HepG2 (cell line): ENCODE data around the gene CYSLTR2. TPM values are rescaled to one million over a fixed set of nuclear protein-coding genes. Genes with fewer than 3 reads are reported as not detected.

Experiments
- ATF7 ChIP-seq, 2 experiments: fragments of 450-650 bp in 1 of 2; sonication (generic) in 1 of 2; formaldehyde crosslinking in 1 of 2; IDR thresholded peaks; 2 replicates each; pipeline versions ENCODE4 v1.4.0 to v1.6.1; 2016 to 2020; ENCODE audit warnings: antibody characterized with exemption in 1 of 2, mild to moderate bottlenecking in 1 of 2, missing genetic modification reagents in 1 of 2
- BORCS8-MEF2B ChIP-seq: sonication (generic); formaldehyde crosslinking; IDR thresholded peaks from 2 replicates; pipeline ENCODE4 v1.8.0; 2022; ENCODE audit warnings: mild to moderate bottlenecking, missing genetic modification reagents
- CBFB ChIP-seq: sonication (generic); formaldehyde crosslinking; IDR thresholded peaks from 2 replicates; pipeline ENCODE4 v1.4.0; 2020; ENCODE audit warnings: missing genetic modification reagents
- ERF ChIP-seq: IDR thresholded peaks from 2 replicates; pipeline ENCODE4 v1.6.1; 2018; ENCODE audit warnings: missing biosample characterization, missing genetic modification reagents
- FOXA3 ChIP-seq: IDR thresholded peaks from 2 replicates; pipeline ENCODE4 v1.6.1; 2016; ENCODE audit warnings: missing genetic modification reagents, missing compliant biosample characterization
- GATAD1 ChIP-seq: IDR thresholded peaks from 2 replicates; pipeline ENCODE4 v1.6.1; 2016; ENCODE audit warnings: missing genetic modification reagents, missing compliant biosample characterization
- MLLT10 ChIP-seq: sonication (generic); formaldehyde crosslinking; IDR thresholded peaks from 2 replicates; pipeline ENCODE4 v1.4.0; 2020; ENCODE audit warnings: missing genetic modification reagents
- NCOR1 ChIP-seq: fragments of 200-600 bp; sonication (generic); IDR thresholded peaks from 2 replicates; pipeline ENCODE4 v1.7.0; 2017; ENCODE audit warnings: antibody characterized with exemption, low read length, borderline replicate concordance
- NFKBIZ ChIP-seq: IDR thresholded peaks from 2 replicates; pipeline ENCODE4 v1.6.1; 2018; ENCODE audit warnings: missing genetic modification reagents, missing compliant biosample characterization
- POGZ ChIP-seq: sonication (generic); formaldehyde crosslinking; IDR thresholded peaks from 2 replicates; pipeline ENCODE4 v1.4.0; 2020; ENCODE audit warnings: mild to moderate bottlenecking, missing genetic modification reagents
- PTBP1 ChIP-seq: fragments of 200-400 bp; formaldehyde crosslinking; IDR thresholded peaks from 2 replicates; pipeline ENCODE4 v1.6.1; 2018; ENCODE audit warnings: low read length, low read depth; ENCODE audit not compliant: poor library complexity, severe bottlenecking
- RFX3 ChIP-seq: IDR thresholded peaks from 2 replicates; pipeline ENCODE4 v1.6.1; 2016; ENCODE audit warnings: missing biosample characterization, missing genetic modification reagents
- SALL2 ChIP-seq: sonication (generic); formaldehyde crosslinking; IDR thresholded peaks from 2 replicates; pipeline ENCODE4 v1.8.1; 2023; ENCODE audit warnings: mild to moderate bottlenecking, missing genetic modification reagents, inconsistent platforms
- TEAD2 ChIP-seq: sonication (generic); formaldehyde crosslinking; IDR thresholded peaks from 2 replicates; pipeline ENCODE4 v1.9.0; 2021; ENCODE audit warnings: missing genetic modification reagents
- ZBTB42 ChIP-seq: sonication (generic); formaldehyde crosslinking; IDR thresholded peaks from 2 replicates; pipeline ENCODE4 v1.5.0; 2020; ENCODE audit warnings: mild to moderate bottlenecking, missing genetic modification reagents
- ZFP90 ChIP-seq: sonication (generic); formaldehyde crosslinking; IDR thresholded peaks from 2 replicates; pipeline ENCODE4 v1.8.0; 2022; ENCODE audit warnings: missing genetic modification reagents, mild to moderate bottlenecking, inconsistent platforms, borderline replicate concordance
- ZNF607 ChIP-seq: sonication (generic); formaldehyde crosslinking; IDR thresholded peaks from 2 replicates; pipeline ENCODE4 v1.5.1; 2020; ENCODE audit warnings: missing genetic modification reagents, mild to moderate bottlenecking, borderline replicate concordance
- ZZZ3 ChIP-seq: sonication (generic); formaldehyde crosslinking; IDR thresholded peaks from 2 replicates; pipeline ENCODE4 v1.4.0; 2020; ENCODE audit warnings: missing genetic modification reagents, mild to moderate bottlenecking, borderline replicate concordance
- polyA plus RNA-seq, 8 experiments: library from polyadenylated mRNA; depleted of rRNA in 3 of 8; stranded (reverse) in 7 of 8; unstranded in 1 of 8; fragments of >200 nt; fragmentation: Illumina TruSeq in 4 of 8; extraction: Trizol in 4 of 8; gene quantifications; 2 replicates each; pipeline versions ENCODE4 v1.2.1 to v1.2.3, GENCODE V29; 2011 to 2016; ENCODE audit warnings: low read depth in 4 of 8, missing spikeins in 1 of 8, mixed read lengths in 1 of 8; ENCODE audit not compliant: insufficient read depth in 1 of 8
- total RNA-seq, 5 experiments: library from RNA; depleted of rRNA; stranded (reverse); fragments of >200 nt; fragmentation: Illumina TruSeq; extraction: Trizol; gene quantifications; 2 replicates each; pipeline ENCODE4 v1.2.3, GENCODE V29; 2016; ENCODE audit warnings: low read depth in 1 of 5
- TF ChIP-seq, protein P1 (sequence below): sonication (generic); formaldehyde crosslinking; IDR thresholded peaks from 2 replicates; pipeline ENCODE4 v1.4.0; 2020; ENCODE audit warnings: mild to moderate bottlenecking, missing genetic modification reagents
- TF ChIP-seq, protein P2 (sequence below): sonication (generic); formaldehyde crosslinking; conservative IDR thresholded peaks from 2 replicates; pipeline ENCODE4 v1.4.0; 2020; ENCODE audit warnings: missing genetic modification reagents
- TF ChIP-seq, protein P3 (sequence below): sonication (generic); formaldehyde crosslinking; IDR thresholded peaks from 2 replicates; pipeline ENCODE4 v1.5.0; 2020; ENCODE audit warnings: mild to moderate bottlenecking, missing genetic modification reagents
- TF ChIP-seq, protein P4 (sequence below): IDR thresholded peaks from 2 replicates; pipeline ENCODE4 v1.6.1; 2016; ENCODE audit warnings: low read depth
- TF ChIP-seq, protein P5 (sequence below): sonication (generic); formaldehyde crosslinking; IDR thresholded peaks from 2 replicates; pipeline ENCODE4 v1.4.0; 2020; ENCODE audit warnings: missing genetic modification reagents, mild to moderate bottlenecking, borderline replicate concordance

Gene CYSLTR2
- total and polyA plus RNA-seq, 2 of the 13 experiments (the other 11 are each of a cell fraction or from before 2014, with no cell fraction given), result not detected

DNA sequence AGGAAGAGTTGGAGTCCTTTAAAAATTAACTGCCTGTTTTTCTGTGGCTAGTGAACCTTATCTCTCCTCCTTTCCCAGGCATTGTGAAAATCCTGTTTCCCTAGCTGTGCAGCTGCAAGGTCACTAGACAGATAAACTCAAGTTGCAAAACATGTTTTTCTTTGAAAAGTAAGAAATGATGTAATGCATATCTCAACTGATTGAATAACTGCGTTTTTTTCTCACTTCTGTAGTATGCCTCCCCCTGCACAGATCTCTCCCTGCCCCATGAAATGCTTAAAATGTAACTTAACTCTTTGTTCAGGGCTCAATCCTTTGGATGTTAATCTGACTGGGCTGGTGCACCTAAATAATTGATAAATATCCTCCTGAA lies 27.7 kb upstream of the CYSLTR2 start (continued):
- TF ChIP-seq ZBTB42 (CRISPR knock-in tag) (no peak), MLLT10 (no peak), SALL2 (CRISPR knock-in tag) (no peak), ATF7 (IDR thresholded peaks at IDR 0.05) (peak; percentile 86), ATF7 (CRISPR knock-in tag; IDR thresholded peaks at IDR 0.05) (peak; percentile 92; the same call in 1 of the 2 replicates), NFKBIZ (CRISPR knock-in tag) (peak; percentile 74; the same call in 1 of the 2 replicates), ERF (CRISPR knock-in tag) (peak; percentile 47; the same call in 1 of the 2 replicates), POGZ (CRISPR knock-in tag) (peak; percentile 67), NCOR1 (peak; percentile 80), ZNF607 (CRISPR knock-in tag) (no peak), RFX3 (CRISPR knock-in tag) (no peak), GATAD1 (CRISPR knock-in tag) (0 out of 2 replicates have a peak, but pooled peaks have one; percentile 26), ZFP90 (CRISPR knock-in tag) (no peak), TEAD2 (no peak), CBFB (CRISPR knock-in tag) (no peak), ZZZ3 (no peak), PTBP1 (no peak), BORCS8-MEF2B (CRISPR knock-in tag) (no peak), FOXA3 (CRISPR knock-in tag) (peak; percentile 85)
- TF ChIP-seq, protein P1, sequence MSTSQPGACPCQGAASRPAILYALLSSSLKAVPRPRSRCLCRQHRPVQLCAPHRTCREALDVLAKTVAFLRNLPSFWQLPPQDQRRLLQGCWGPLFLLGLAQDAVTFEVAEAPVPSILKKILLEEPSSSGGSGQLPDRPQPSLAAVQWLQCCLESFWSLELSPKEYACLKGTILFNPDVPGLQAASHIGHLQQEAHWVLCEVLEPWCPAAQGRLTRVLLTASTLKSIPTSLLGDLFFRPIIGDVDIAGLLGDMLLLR, result no peak
- TF ChIP-seq, protein P2, sequence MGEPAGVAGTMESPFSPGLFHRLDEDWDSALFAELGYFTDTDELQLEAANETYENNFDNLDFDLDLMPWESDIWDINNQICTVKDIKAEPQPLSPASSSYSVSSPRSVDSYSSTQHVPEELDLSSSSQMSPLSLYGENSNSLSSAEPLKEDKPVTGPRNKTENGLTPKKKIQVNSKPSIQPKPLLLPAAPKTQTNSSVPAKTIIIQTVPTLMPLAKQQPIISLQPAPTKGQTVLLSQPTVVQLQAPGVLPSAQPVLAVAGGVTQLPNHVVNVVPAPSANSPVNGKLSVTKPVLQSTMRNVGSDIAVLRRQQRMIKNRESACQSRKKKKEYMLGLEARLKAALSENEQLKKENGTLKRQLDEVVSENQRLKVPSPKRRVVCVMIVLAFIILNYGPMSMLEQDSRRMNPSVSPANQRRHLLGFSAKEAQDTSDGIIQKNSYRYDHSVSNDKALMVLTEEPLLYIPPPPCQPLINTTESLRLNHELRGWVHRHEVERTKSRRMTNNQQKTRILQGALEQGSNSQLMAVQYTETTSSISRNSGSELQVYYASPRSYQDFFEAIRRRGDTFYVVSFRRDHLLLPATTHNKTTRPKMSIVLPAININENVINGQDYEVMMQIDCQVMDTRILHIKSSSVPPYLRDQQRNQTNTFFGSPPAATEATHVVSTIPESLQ, result no peak
- TF ChIP-seq, protein P3, sequence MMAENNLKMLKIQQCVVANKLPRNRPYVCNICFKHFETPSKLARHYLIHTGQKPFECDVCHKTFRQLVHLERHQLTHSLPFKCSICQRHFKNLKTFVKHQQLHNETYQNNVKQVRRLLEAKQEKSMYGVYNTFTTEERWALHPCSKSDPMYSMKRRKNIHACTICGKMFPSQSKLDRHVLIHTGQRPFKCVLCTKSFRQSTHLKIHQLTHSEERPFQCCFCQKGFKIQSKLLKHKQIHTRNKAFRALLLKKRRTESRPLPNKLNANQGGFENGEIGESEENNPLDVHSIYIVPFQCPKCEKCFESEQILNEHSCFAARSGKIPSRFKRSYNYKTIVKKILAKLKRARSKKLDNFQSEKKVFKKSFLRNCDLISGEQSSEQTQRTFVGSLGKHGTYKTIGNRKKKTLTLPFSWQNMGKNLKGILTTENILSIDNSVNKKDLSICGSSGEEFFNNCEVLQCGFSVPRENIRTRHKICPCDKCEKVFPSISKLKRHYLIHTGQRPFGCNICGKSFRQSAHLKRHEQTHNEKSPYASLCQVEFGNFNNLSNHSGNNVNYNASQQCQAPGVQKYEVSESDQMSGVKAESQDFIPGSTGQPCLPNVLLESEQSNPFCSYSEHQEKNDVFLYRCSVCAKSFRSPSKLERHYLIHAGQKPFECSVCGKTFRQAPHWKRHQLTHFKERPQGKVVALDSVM (CRISPR knock-in tag), result no peak
- TF ChIP-seq, protein P4, sequence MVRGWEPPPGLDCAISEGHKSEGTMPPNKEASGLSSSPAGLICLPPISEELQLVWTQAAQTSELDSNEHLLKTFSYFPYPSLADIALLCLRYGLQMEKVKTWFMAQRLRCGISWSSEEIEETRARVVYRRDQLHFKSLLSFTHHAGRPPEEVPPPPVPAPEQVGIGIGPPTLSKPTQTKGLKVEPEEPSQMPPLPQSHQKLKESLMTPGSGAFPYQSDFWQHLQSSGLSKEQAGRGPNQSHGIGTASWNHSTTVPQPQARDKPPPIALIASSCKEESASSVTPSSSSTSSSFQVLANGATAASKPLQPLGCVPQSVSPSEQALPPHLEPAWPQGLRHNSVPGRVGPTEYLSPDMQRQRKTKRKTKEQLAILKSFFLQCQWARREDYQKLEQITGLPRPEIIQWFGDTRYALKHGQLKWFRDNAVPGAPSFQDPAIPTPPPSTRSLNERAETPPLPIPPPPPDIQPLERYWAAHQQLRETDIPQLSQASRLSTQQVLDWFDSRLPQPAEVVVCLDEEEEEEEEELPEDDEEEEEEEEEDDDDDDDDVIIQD (CRISPR knock-in tag), result peak; percentile 81; the same call in 1 of the 2 replicates
- TF ChIP-seq, protein P5, sequence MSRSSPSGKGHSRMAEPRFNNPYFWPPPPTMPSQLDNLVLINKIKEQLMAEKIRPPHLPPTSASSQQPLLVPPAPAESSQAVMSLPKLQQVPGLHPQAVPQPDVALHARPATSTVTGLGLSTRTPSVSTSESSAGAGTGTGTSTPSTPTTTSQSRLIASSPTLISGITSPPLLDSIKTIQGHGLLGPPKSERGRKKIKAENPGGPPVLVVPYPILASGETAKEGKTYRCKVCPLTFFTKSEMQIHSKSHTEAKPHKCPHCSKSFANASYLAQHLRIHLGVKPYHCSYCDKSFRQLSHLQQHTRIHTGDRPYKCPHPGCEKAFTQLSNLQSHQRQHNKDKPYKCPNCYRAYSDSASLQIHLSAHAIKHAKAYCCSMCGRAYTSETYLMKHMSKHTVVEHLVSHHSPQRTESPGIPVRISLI (CRISPR knock-in tag), result peak; percentile 97
